ENCODE results near the gene OSBP.

- TF ChIP-seq CTCF (IDR thresholded peaks at IDR 0.05): no peak
- no peak for TF ChIP-seq POLR2A (IDR thresholded peaks at IDR 0.05)
Measured at GRCh38 chr11:59629996-59630395, 14.4 kb upstream of the OSBP start.

All from esophagus squamous epithelium (tissue), 4 donors.